Measurements from ENCODE around the gene MYO7A.

The MYO7A gene

DNA sequence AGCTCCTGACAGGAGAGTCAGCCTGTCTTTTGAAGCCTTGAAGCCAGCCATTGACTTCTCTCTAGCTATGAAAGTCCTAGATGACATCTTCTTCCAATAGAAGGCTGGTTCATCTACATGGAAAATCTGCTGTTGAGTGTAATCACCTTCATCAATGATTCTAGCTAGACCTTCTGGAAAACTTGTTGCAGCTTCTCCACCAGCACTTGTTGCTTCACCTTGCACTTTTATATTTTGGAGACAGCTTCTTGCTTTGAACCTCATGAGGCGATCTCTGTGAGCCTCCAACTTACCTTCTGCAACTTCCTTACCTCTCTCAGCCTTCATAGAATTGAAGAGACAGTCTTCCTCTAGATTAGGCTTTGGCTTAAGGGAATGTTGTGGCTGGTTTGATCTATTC lies 58.3 kb downstream of the MYO7A start:
- TF ChIP-seq, protein P1, sequence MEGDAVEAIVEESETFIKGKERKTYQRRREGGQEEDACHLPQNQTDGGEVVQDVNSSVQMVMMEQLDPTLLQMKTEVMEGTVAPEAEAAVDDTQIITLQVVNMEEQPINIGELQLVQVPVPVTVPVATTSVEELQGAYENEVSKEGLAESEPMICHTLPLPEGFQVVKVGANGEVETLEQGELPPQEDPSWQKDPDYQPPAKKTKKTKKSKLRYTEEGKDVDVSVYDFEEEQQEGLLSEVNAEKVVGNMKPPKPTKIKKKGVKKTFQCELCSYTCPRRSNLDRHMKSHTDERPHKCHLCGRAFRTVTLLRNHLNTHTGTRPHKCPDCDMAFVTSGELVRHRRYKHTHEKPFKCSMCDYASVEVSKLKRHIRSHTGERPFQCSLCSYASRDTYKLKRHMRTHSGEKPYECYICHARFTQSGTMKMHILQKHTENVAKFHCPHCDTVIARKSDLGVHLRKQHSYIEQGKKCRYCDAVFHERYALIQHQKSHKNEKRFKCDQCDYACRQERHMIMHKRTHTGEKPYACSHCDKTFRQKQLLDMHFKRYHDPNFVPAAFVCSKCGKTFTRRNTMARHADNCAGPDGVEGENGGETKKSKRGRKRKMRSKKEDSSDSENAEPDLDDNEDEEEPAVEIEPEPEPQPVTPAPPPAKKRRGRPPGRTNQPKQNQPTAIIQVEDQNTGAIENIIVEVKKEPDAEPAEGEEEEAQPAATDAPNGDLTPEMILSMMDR (IDR thresholded peaks at IDR 0.05; ENCODE audit: low read depth, low read length): no peak
- no peak for DNase-seq (ENCODE audit: low read depth, low spot score)
- in situ Hi-C loops (cut with HindIII; ENCODE audit: low sequenced_read_pairs): no loop called here
- no peak overlapping the region for H3K4me3 ChIP-seq (ENCODE audit: low read depth, low read length)

DNA sequence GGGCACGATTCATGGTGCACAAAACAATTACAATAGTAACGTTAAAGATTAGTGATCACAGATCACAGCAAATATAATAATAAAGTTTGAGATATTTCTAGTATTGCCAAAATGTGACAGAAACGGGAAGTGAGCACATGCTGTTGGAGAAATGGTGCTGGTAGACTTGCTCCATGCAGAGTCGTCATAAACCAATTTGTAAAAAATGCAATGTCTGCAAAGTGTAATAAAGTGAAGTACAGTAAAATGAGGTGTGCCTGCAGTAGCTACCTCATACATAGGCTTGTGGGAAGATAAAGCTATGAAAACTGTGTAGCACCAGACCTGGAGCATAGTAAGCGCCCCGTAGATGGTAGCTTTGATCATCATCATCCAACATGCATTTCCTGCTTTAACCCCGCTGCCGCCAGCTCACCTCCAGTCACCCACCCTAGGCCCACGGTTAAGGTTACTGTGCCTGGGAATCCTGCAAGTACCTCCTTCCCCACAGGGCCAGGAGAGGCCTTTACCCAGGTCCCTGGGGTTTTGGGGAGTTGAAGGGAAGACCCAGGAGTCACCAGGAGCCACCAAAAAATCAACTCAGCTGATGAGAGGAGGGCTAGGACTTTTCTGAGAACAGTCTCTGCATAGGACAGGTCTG lies 59.2 kb downstream of the MYO7A start:
- in situ Hi-C loops (cut with HindIII; ENCODE audit: low sequenced_read_pairs): no loop called here
- TF ChIP-seq, protein P1 (IDR thresholded peaks at IDR 0.05; ENCODE audit: low read depth, low read length): no peak
- H3K4me3 ChIP-seq (ENCODE audit: low read depth, low read length): no peak overlapping the region
- DNase-seq (ENCODE audit: low read depth, low spot score): no peak

GRCh38 chr11:77187776-77188632 lies 60.0 kb downstream of the MYO7A start:
- TF ChIP-seq, protein P1 (IDR thresholded peaks at IDR 0.05; ENCODE audit: low read depth, low read length): peak; percentile 95
- peak; percentile 72 for DNase-seq (ENCODE audit: low read depth, low spot score)
- in situ Hi-C loops (cut with HindIII; ENCODE audit: low sequenced_read_pairs): no loop called here
- no peak overlapping the region for H3K4me3 ChIP-seq (ENCODE audit: low read depth, low read length)

- no peak for DNase-seq (ENCODE audit: low read depth, low spot score)
- TF ChIP-seq, protein P1 (IDR thresholded peaks at IDR 0.05; ENCODE audit: low read depth, low read length): no peak
- in situ Hi-C loops (cut with HindIII; ENCODE audit: low sequenced_read_pairs): no loop called here
- no peak overlapping the region for H3K4me3 ChIP-seq (ENCODE audit: low read depth, low read length)
These were observed 60.8 kb downstream of the MYO7A start for GRCh38 chr11:77188633-77189491.

GRCh38 chr11:77189588-77190210 lies 61.7 kb downstream of the MYO7A start:
- TF ChIP-seq, protein P1 (IDR thresholded peaks at IDR 0.05; ENCODE audit: low read depth, low read length): no peak
- in situ Hi-C loops (cut with HindIII; ENCODE audit: low sequenced_read_pairs): no loop called here
- DNase-seq (ENCODE audit: low read depth, low spot score): no peak
- no peak overlapping the region for H3K4me3 ChIP-seq (ENCODE audit: low read depth, low read length)
